HG03196 (cell line): Measurements from ENCODE around the gene LEMD3.
"Not testable (repeated sequence)": the region's sequence is repeated elsewhere in the genome, so short reads cannot be mapped to it uniquely, and the experiment has no call there.

Experiments used
- ATAC-seq: cut with Tn5 transposase; IDR thresholded peaks from one replicate; pipeline ENCODE4 v1.9.1; 2021; ENCODE audit not compliant: unreplicated experiment

LEMD3 gene

GRCh38 chr12:65276916-65277530 is 107.6 kb downstream of the LEMD3 start:
- no peak for ATAC-seq

GRCh38 chr12:65277994-65278575 is 108.7 kb downstream of the LEMD3 start:
- no peak for ATAC-seq

DNA sequence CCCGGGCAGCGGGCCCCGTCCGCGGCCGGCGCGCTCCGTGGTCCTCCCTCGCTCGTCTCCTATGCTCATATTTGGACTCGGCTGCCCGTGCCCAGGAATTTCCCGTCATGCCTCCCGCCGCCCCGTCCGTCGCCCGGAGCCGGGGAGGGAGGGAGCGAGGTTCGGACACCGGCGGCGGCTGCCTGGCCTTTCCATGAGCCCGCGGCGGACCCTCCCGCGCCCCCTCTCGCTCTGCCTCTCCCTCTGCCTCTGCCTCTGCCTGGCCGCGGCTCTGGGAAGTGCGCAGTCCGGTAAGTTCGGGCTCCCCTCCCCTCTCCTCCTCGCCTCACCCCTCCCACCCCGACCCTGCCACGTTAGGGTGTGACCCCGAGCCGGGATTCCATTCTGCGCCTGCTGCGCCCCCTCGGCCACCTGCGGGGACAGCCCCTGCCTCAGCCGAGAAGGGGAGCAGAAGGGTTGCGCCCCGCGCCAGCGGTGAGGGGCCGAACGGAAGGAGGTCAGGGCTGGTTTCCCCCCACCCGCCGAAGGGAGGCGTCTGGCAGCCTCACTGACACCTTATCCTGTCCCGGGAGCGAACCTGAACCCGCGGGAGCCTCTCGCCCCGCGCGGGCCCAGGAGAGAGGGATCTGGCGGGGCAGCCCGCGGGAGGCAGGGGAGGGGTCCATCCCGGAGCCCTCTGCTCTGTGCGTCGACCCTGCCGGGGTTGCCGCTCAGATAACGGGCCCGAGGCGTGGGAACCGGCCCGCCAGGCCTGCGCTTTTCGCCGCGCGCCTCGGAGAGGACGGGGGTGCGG is 109.4 kb downstream of the LEMD3 start, which contains the start of gene MSRB3:
Gene MSRB3 (plus strand): TSS at position 108 of the 793 bp plus-strand sequence. CDS start 29,897 bp downstream, outside the sequence.
- ATAC-seq: peak; percentile 61

- no peak for ATAC-seq
Measured at GRCh38 chr12:65279369-65280112, 110.2 kb downstream of the LEMD3 start.

DNA sequence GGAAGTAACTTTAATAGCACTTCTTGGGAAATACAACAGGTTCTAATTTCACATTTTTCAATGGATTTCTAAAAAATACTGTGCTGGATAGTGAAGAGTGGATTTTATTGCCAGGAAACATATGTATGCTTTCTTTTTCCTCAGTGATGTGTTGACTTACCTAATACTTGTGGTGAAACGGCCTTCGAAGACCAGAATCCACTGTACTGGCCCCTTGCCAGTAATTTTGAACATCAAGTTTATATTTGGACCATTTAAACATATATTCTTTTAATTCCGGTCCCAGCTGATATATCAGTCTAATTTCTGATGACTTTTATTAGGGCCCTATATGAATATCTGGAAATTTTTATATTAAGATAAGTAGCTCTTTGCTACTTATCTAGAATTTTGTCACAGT is 110.9 kb downstream of the LEMD3 start:
- ATAC-seq: no peak

- no peak for ATAC-seq
Measured at GRCh38 chr12:65282840-65283239, 113.5 kb downstream of the LEMD3 start.

GRCh38 chr12:65285532-65285931 is 116.1 kb downstream of the LEMD3 start:
- not testable (repeated sequence) for ATAC-seq

GRCh38 chr12:65287426-65287825 is 118.0 kb downstream of the LEMD3 start:
- ATAC-seq: no peak

- no peak for ATAC-seq
Measured at GRCh38 chr12:65292241-65292640, 122.9 kb downstream of the LEMD3 start.

DNA sequence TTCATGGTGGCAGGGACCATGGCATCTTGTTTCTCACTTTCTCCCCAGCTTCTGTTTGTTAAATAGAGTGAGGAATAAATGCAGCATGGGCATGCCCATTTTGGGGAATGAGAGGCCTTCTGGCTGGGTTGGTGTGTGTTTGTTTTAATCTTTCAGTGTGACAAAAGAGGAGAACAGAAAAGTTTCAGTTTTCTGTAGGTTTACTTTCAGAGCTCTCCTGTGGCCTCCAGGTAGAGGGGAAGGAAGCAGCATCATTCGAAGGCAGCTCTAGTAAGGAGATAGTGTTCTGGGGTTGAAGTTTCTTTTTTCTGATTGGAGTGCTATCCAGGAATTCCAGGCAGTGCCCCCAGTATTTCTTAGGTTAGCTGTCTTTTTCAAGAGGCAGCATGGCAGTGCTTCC is 124.4 kb downstream of the LEMD3 start:
- no peak for ATAC-seq

DNA sequence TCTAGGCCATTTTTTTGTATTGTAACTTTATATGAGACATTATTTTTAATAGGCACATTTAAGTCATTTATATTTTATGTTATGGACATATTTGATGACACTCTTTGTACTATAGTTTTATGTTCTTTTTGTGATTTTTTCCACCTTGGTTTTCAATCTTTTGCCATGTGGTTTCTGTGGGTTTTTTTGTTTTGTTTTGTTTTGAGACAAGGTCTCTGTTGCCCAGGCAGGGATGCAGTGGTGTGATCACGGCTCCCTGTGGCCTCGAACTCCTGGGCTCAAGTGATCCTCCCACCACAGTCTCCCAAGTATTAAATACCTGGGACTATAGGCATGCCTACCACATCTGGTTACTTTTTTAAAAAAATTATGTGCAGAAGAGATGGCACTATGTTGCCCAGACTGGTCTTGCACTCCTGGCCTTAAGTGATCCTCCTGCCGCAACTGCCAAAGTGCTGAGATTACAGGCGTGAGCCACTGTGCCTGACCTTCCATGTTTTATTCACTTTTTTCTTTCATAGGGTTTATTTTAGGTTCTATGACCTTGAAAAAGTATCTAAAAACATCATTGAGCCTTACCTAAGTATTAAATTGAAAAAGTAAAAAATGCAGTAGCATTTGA is 125.4 kb downstream of the LEMD3 start:
- no peak for ATAC-seq

DNA sequence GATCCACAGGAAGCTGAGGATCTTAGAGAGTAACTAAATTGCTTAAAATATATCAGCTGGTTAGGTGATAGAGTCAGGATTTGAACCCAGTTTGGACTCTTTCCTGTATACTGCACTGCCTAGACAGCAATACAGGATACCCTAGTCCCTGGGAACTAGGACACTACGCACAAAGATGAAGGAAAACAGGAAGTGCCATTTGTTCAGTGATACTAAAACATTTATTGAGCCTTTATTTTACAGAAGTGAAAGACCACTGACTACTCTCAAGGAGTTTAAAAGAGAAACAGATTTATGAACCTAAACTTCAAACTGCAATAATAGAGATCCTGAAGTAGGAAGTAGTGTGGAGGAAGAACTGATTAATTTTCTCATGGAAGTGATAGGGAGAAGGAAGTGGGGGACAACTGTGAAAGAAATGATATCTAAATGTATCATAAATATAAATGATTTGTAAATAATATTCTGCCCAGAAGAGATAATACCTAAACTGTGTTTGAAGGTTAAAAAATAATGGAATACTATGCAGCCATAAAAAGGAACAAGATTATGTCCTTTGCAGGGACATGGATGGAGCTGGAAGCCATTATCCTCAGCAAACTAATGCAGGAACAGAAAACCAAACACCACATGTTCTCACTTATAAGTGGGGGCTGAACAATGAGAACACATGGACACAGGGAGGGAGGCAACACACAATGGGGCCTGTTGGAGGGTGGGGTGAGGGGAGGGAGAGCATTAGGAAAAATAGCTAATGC is 127.3 kb downstream of the LEMD3 start:
- ATAC-seq: no peak
